Measurements from ENCODE around the gene ZNF106.

The ZNF106 gene

DNA sequence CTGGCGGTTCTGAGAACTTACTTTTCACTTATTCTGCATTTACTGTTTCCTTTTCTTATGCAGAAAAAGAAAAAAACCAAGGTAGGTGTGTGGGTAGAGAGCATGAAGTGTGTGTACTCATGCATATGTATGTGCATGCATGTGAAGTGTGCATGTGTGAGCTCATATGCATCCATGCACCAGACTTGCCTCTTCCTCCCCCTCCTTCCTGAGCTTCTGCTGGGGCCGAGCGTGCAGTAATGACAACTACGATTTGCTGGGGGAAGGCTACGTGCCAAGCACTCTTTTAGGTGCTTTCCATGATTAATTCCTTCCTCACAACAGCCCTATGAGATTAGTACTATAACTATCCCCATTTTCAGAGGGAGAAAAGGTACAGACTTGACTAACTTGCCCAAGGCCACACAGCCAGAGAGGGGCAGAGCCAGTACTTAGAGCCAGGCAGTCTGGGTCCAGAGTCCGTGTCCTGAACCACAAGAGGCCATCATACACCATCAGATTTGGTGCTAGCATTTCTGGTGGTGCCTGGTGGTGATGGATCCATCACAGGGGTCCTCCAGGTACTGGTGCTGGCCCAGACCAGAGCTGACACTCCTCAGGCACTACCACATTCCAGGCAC, 85.0 kb downstream of the ZNF106 start:
- H3K4me3 ChIP-seq (ENCODE audit: low read length): no peak overlapping the region
- TF ChIP-seq ZNF274 (IDR thresholded peaks at IDR 0.05; ENCODE audit: low read depth, low read length): no peak

- H3K4me3 ChIP-seq (ENCODE audit: low read length): no peak overlapping the region
Measured at GRCh38 chr15:42404461-42405235, 86.3 kb downstream of the ZNF106 start.

GRCh38 chr15:42403389-42403788, 87.6 kb downstream of the ZNF106 start:
- no peak for TF ChIP-seq ZNF274 (IDR thresholded peaks at IDR 0.05; ENCODE audit: low read depth, low read length)

More at GRCh38 chr15:42404461-42405235, 86.3 kb downstream of the ZNF106 start:
- no peak for TF ChIP-seq ZNF274 (IDR thresholded peaks at IDR 0.05; ENCODE audit: low read depth, low read length)

DNA sequence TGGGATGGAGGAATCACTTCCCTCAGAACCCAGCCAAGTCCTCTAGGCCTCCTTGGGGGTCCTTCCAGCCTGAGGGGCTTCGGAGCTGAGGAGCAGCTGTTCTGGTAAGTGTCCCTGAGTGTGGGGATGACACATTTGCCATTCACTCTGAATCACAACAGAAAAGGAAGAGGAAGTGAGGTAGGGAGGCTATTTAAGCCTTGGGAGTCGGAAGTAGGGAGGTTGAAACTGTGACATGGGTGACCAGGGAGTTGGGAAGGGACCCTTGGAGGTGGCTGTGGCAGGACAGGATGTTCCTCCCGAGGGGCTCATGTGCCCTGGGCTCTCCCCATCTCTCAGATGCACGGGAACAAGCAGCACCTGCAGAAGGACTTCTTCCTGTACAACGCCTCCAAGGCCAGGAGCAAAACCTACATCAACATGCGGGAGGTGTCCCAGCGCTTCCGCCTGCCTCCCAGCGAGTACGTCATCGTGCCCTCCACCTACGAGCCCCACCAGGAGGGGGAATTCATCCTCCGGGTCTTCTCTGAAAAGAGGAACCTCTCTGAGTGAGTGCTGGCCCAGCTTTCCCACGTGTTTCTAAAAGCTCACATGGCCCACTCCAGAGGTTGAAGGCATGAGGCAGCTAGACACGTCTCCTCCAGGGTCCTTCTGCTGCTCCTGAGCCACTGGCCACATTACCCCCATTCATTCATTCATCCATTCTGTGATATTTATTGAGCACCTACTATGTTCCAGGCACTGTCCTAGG, 88.3 kb downstream of the ZNF106 start:
- H3K4me3 ChIP-seq (ENCODE audit: low read length): no peak overlapping the region
- no peak for TF ChIP-seq ZNF274 (IDR thresholded peaks at IDR 0.05; ENCODE audit: low read depth, low read length)

More at GRCh38 chr15:42403389-42403788, 87.6 kb downstream of the ZNF106 start:
- H3K4me3 ChIP-seq (ENCODE audit: low read length): no peak overlapping the region

DNA sequence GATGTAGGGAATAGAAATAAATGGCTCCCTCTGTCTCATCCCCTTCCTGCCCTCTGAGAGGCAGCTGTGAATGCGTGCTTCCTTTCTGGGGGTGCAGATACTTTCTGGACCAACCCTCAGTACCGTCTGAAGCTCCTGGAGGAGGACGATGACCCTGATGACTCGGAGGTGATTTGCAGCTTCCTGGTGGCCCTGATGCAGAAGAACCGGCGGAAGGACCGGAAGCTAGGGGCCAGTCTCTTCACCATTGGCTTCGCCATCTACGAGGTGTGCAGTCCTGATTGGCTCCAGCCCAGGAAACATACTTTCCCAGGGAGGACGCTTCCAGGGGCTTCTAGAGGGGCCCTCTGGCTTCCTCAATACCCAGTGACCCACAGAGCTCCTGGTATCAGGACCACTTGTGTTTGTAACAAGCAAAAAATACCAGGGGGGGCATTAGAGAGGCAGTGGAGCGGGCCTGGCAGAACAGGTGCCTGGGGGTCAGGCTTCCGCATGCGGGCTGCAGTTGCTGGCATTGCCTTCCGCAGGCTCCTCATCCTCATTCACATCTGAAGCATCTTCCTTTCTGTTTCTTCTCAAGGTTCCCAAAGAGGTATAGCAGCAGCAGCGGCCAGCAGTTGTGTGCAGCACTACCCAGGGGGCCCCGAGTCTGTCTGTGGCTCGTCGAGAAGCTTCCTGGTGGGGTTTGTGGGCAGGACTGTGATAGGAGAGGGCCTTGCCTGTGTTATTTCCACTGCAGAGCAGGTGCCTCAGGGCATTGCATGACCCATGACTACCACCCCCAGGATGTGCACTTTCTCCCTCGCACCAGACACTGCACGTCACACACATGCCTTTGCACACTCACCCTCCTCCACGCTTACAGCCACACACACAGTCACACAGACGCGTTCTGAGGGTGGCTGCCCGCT, 89.1 kb downstream of the ZNF106 start:
- no peak for TF ChIP-seq ZNF274 (IDR thresholded peaks at IDR 0.05; ENCODE audit: low read depth, low read length)
- no peak overlapping the region for H3K4me3 ChIP-seq (ENCODE audit: low read length)

DNA sequence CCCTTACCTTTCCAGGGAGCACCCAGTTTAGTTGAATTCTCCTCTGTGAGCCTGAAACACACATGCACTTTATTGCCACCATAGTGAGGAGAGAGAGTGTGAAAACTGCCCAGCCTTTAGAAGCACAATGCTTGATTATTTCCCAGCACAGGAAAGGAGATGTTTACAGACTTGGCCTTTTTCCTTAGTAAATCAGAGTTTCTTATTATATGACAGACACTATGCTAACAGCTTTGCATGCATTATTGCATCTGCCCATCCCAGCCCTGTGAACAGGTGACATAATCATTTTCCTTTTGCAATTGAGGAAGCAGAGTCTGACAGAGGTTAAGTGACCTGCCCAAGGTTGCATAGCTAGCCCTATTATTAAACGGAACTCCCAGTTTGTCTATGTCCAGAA, 95.1 kb downstream of the ZNF106 start:
- no peak for TF ChIP-seq ZNF274 (IDR thresholded peaks at IDR 0.05; ENCODE audit: low read depth, low read length)

GRCh38 chr15:42394106-42394505, 96.8 kb downstream of the ZNF106 start:
- H3K4me3 ChIP-seq (ENCODE audit: low read length): no peak overlapping the region

More for the DNA sequence above, 95.1 kb downstream of the ZNF106 start:
- no peak overlapping the region for H3K4me3 ChIP-seq (ENCODE audit: low read length)

GRCh38 chr15:42392309-42393024, 98.5 kb downstream of the ZNF106 start:
- TF ChIP-seq ZNF274 (IDR thresholded peaks at IDR 0.05; ENCODE audit: low read depth, low read length): no peak
- no peak overlapping the region for H3K4me3 ChIP-seq (ENCODE audit: low read length)

More at GRCh38 chr15:42394106-42394505, 96.8 kb downstream of the ZNF106 start:
- no peak for TF ChIP-seq ZNF274 (IDR thresholded peaks at IDR 0.05; ENCODE audit: low read depth, low read length)

- H3K4me3 ChIP-seq (ENCODE audit: low read length): no peak overlapping the region
- no peak for TF ChIP-seq ZNF274 (IDR thresholded peaks at IDR 0.05; ENCODE audit: low read depth, low read length)
Measured at GRCh38 chr15:42387603-42388002, 103.3 kb downstream of the ZNF106 start.

GRCh38 chr15:42385980-42386700, 104.8 kb downstream of the ZNF106 start:
- TF ChIP-seq ZNF274 (IDR thresholded peaks at IDR 0.05; ENCODE audit: low read depth, low read length): no peak
- H3K4me3 ChIP-seq (ENCODE audit: low read length): no peak overlapping the region

GRCh38 chr15:42385206-42385979, 105.5 kb downstream of the ZNF106 start:
- no peak for TF ChIP-seq ZNF274 (IDR thresholded peaks at IDR 0.05; ENCODE audit: low read depth, low read length)
- H3K4me3 ChIP-seq (ENCODE audit: low read length): no peak overlapping the region

GRCh38 chr15:42384597-42384996, 106.3 kb downstream of the ZNF106 start:
- H3K4me3 ChIP-seq (ENCODE audit: low read length): no peak overlapping the region
- no peak for TF ChIP-seq ZNF274 (IDR thresholded peaks at IDR 0.05; ENCODE audit: low read depth, low read length)

All from GM08714 (cell line).